Endometrium (tissue), 2 donors: ENCODE measurements around the gene WASF2.
"Not testable (repeated sequence)": the region's sequence is repeated elsewhere in the genome, so short reads cannot be mapped to it uniquely, and the experiment has no call there.

Source experiments
- FAIRE-seq: peaks from 2 replicates; lab custom pipeline; 2012; peaks lifted over from hg19 to GRCh38; lab: Jason Lieb, UNC
- donor health status: control.
- donor health status: control.

Gene WASF2

GRCh38 chr1:27397749-27398148 is 92.2 kb downstream of the WASF2 start:
- FAIRE-seq: no peak

DNA sequence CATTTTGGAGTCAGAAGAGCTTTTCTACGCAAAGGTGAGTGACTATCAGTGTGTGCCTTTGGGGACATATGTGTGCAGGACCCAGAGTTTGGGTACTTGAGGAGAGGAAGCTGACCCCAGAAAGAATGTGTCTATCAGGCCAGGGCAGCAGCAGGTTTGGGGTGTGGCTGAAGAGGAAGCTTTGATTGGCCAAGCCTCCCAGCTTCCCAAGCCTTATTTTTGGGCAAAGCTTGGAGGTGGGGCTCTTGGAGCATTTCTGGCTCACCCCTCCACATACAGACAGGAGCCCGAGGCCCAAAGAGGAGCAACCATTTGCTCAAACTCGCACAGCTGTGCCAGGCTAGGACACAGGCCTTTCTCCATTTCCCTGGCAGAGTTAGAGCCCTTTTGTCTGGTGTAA is 92.9 kb downstream of the WASF2 start:
- FAIRE-seq: no peak

GRCh38 chr1:27395441-27396195 is 94.3 kb downstream of the WASF2 start:
- peak; percentile 15 for FAIRE-seq

DNA sequence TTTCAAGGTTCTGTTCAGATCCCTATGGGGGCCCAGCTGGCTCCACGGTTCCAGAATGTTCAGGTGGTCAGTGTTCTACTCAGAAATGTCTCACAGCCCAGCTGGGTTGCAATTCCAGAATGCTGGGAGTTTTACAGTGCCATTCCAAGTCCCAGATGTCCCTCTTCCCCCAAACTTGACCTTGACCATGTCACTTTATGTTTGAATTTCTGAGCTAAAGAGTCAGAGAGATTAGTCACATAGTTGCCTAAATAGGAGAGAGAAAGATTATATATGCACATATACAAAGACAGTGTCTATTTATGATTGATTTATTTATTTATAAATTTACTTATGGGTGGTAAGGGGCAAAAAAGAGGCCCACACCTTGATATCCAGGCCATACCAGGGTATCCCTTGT is 95.0 kb downstream of the WASF2 start:
- FAIRE-seq: no peak

DNA sequence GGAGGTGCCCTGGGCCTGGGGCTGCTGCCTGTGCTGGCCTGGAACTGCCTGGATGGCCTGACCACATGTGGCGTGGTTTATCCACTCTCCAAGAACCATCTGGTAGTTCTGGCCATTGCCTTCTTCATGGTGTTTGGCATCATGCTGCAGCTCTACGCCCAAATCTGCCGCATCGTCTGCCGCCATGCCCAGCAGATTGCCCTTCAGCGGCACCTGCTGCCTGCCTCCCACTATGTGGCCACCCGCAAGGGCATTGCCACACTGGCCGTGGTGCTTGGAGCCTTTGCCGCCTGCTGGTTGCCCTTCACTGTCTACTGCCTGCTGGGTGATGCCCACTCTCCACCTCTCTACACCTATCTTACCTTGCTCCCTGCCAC is 95.7 kb downstream of the WASF2 start:
- no peak for FAIRE-seq

DNA sequence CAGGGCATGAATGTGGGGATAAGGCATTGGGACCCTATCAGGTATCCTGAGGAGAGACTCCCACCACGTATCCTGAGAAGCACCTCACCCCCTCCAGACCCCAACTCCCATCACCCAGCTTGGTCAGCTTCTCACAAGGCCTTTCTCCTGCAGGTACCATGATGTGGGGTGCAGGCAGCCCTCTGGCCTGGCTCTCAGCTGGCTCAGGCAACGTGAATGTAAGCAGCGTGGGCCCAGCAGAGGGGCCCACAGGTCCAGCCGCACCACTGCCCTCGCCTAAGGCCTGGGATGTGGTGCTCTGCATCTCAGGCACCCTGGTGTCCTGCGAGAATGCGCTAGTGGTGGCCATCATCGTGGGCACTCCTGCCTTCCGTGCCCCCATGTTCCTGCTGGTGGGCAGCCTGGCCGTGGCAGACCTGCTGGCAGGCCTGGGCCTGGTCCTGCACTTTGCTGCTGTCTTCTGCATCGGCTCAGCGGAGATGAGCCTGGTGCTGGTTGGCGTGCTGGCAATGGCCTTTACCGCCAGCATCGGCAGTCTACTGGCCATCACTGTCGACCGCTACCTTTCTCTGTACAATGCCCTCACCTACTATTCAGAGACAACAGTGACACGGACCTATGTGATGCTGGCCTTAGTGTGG is 96.2 kb downstream of the WASF2 start:
- FAIRE-seq: no peak

DNA sequence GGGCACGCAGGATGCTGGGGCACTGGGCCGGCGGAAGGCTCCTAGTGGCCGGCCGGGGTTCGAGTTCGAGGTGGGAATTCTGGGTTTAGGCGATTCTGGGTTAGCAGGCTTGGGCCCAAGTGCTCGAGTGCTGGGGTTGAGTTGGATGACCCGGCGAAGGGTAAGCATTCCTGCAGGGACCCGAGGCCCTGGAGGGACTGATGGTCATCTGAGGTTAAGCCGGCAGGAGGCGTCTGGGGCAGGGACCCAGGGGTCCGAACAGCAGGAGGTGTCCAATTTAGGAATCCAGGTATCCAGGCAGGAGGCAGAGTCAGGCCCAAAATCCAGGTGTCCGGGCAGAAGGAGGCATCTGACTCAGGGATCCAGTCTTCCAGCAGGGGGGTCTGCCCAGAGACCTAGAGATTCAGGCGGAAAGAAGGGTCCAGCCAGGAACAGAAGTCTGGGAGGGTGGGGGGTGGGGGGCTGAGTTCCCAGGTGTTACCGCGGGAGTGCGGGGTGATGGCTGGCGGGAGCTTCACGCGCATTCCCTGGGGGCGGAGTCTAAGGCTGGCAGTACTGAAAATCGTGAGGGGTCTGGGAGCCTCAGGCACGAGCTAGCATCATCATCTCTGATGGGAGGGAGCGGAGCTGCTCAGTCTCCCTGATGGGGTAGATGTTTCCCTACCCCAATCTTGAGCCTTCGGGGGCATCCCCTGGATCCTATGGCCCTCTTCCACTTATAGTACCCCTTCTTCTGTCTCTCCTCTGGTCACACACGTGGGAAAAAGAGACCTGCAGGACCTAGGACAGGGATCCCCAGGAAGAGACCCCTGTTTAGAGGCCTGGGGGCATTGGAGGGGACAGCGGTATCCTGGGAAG is 97.0 kb downstream of the WASF2 start:
- no peak for FAIRE-seq

- no peak for FAIRE-seq
These were observed 97.7 kb downstream of the WASF2 start, which contains the start of gene GPR3 for GRCh38 chr1:27392096-27392777. TSS of gene GPR3 (plus strand) at chr1:27392622. CDS start at chr1:27393799, 1,177 bp downstream.

DNA sequence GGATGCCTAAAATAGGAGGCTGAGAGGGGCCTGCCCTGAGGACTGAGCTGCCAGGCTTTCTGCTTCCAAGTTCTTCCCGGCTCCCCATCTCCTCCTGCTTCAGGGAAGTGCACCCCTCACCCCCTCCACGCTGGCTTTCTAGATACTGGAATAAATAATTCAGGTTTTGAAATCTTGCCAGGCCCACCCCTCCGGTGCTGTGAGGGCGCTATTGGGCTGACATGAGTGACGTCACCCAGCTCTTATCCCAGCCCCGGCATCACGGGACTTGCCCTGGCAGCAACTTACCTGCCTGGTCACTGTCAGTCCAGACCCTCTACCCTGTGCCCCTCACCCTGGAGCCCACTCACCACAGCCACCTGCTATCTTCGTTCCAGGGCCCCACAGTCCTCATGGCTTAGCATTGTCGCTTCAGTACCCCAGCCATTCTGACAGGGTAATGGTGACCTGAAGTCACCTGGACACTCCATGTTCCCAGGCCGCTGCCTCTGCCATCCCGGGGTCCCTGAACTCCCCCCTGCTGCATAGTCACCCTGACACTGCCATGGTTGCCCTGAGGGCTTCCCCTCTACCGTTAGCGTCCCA is 98.4 kb downstream of the WASF2 start:
- no peak for FAIRE-seq

DNA sequence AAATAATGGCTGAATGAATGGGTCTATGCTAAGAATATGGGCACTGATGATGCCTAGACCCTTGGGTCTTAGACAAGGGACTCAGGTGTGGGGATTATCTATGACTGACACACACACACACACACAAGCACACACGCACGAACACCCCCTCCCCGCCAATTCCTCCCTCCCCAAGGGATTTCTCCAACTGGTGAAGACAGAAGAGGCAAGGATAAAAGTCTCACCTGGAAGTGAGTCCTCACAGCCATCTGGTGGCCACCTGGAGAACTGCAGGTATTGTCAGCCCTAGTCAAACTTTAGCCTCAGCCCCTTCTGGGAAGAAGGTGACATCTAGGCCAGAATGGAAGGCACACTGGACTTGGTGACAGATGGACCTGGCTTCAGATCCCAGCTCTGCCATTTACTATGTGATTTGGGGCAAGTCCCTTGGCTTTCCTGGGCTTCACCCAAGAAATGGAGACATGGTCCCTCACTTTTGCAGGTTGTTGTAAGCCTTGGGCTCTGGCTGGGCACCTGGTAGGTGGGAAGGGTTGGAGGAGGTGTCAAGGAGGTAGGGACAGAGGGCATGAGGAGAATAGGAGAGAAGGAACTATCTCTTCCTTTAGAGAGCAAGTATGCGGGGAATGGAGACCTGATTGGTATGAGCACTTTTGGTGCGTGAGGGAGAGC is 101.5 kb downstream of the WASF2 start:
- FAIRE-seq: no peak

DNA sequence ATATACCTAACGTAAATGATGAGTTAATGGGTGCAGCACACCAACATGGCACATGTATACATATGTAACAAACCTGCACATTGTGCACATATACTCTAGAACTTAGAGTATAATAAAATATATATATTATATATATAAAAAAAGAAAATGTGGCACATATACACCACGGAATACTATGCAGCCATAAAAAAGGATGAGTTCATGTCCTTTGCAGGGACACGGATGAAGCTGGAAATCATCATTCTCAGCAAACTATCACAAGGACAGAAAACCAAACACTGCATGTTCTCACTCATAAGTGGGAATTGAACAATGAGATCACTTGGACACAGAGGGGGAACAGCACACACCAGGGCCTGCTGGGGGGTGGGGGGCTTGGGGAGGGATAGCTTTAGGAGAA is 105.2 kb downstream of the WASF2 start:
- not testable (repeated sequence) for FAIRE-seq

DNA sequence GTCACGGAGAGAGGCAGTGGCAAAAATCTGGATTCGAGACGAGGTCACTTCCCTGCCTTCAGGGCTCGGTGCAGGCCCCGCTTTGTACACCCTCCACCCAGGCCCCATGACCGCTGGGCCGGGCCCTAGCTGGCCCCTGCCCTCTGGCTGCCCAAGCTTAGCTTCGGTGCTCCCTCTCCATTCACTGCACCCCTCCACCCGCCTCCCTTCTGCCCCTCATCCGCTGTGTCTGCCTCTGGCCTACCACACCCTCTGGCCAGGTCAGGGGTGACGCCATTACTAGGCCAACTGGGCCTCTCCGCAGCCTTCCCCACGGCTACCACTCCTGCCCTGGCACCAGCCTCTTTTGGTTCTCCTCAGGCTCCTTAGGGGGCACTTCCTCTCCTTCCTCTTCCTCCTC is 106.3 kb downstream of the WASF2 start:
- no peak for FAIRE-seq

- no peak for FAIRE-seq
These were observed 106.8 kb downstream of the WASF2 start, which contains the start of gene CD164L2 for GRCh38 chr1:27383039-27383605. TSS of gene CD164L2 (minus strand) at chr1:27383333. CDS start at chr1:27383239, 94 bp downstream.

- no peak for FAIRE-seq
These were observed 107.8 kb downstream of the WASF2 start for GRCh38 chr1:27381969-27382762.

GRCh38 chr1:27380766-27381733 is 108.9 kb downstream of the WASF2 start:
- no peak for FAIRE-seq

DNA sequence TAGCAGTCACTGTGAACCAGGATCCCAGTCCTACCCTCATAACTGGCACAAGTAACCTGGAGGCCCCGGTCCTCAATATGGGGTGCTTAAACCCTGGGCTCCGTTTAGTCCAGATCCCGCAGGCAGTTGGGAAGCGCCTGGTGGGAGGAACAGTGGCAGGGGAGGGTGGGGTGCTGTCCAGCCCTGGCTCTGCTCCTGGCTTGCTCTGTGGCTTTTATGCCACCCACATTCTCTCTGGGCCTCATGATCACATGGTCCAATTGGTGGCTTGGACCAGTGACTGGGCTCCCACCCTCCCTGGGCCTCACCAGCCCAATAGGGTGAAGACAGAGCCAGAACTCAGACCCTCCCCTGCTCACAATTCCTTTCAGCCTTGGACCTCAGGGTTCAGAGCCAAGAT is 109.7 kb downstream of the WASF2 start:
- no peak for FAIRE-seq

- FAIRE-seq: no peak
These were observed 110.3 kb downstream of the WASF2 start for GRCh38 chr1:27379564-27380122.

DNA sequence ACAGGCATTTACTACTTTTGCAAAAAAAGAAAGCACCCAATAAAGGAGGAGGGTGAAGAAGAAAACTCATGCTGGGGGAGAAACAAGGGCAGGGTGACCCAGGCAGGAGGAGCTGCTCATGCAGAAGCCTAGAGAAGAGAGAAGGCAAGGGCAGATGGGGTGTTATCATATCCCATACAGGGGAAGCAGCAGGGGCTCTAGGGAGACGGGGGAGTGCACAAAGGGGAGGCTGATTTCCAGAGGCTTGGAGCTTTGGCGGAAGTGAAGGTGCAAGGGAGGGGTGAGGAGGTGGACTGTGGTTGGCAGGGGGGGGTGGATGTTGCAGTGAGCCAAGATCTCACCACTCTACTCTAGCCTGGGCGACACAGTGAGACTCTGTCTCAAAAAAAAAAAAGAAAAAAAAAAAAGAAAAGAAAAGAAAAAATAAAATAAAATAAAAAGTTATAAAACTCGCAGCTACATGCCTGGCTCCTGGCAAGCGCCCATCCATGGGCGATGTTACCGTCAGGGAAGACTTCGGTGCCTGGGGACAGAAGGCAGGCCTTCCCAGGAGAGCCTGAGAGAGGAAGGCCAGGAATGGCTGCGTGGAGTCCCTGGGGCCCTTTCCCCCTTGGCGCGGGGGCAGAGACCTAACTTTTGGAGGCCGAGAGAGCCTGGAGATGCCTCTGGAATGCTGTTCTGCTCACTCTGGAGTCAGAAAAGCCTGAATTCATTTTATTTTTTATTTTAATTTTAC is 112.0 kb downstream of the WASF2 start:
- FAIRE-seq: no peak
